ENCODE results near the gene HMGCS2.

HMGCS2 gene

DNA sequence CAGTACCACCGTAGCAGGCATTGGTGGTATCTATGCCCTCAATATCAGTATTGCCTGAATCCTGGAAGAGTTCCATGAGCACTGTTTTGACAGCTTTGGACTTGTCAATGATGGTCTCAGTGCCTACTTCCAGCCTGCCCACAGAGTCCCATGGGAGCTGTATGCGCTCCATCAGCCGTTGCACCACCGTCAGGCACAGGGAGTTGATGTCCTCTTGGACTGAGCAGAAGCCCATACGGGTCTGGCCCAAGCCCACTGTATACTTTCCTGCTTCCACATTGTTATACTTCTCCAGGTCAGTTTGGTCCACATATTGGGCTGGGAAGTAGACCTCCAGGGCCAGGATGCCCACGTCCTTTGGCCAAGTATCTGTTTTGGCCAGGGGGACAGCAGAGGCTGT is 4.5 kb downstream of the HMGCS2 start:
- H3K4me1 ChIP-seq (ENCODE audit: insufficient read depth, low read length), result no peaks in the 10 kb centered on the region
- DNase-seq, result no peak
- H3K4me3 ChIP-seq (ENCODE audit: low read depth in 1 of 2, low read length in 2 of 2), result no peak overlapping the region
- no peak overlapping the region for H3K27ac ChIP-seq (ENCODE audit: low read length)
- H3K9me3 ChIP-seq (ENCODE audit: insufficient read depth, low read length, severe bottlenecking), result no peaks in the 10 kb centered on the region
- ATAC-seq (ENCODE audit: insufficient read depth, low read depth), result no peak
- H3K79me2 ChIP-seq (ENCODE audit: insufficient read depth, low read length), result no peaks in the 10 kb centered on the region
- H4K20me1 ChIP-seq (ENCODE audit: insufficient read depth, low read length), result no peaks in the 10 kb centered on the region
- no peak overlapping the region for H2AFZ ChIP-seq (ENCODE audit: low read depth, low read length)
- no peak overlapping the region for H3K4me2 ChIP-seq (ENCODE audit: insufficient read depth, low read length)
- TF ChIP-seq, protein P1, sequence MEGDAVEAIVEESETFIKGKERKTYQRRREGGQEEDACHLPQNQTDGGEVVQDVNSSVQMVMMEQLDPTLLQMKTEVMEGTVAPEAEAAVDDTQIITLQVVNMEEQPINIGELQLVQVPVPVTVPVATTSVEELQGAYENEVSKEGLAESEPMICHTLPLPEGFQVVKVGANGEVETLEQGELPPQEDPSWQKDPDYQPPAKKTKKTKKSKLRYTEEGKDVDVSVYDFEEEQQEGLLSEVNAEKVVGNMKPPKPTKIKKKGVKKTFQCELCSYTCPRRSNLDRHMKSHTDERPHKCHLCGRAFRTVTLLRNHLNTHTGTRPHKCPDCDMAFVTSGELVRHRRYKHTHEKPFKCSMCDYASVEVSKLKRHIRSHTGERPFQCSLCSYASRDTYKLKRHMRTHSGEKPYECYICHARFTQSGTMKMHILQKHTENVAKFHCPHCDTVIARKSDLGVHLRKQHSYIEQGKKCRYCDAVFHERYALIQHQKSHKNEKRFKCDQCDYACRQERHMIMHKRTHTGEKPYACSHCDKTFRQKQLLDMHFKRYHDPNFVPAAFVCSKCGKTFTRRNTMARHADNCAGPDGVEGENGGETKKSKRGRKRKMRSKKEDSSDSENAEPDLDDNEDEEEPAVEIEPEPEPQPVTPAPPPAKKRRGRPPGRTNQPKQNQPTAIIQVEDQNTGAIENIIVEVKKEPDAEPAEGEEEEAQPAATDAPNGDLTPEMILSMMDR (IDR thresholded peaks at IDR 0.05; ENCODE audit: borderline replicate concordance, extremely low read depth, low read length, poor library complexity, severe bottlenecking), result no peak
- TF ChIP-seq EZH2 (IDR thresholded peaks at IDR 0.05; ENCODE audit: borderline replicate concordance, low read depth, low read length, severe bottlenecking), result no peak
- no peak overlapping the region for H3K9ac ChIP-seq (ENCODE audit: low read depth, low read length)
- H3K27me3 ChIP-seq (ENCODE audit: insufficient read depth, low read length, poor library complexity), result peaks cover 23% of the 10 kb centered on the region
- H3K36me3 ChIP-seq (ENCODE audit: insufficient read depth, low read length), result no peaks in the 10 kb centered on the region

DNA sequence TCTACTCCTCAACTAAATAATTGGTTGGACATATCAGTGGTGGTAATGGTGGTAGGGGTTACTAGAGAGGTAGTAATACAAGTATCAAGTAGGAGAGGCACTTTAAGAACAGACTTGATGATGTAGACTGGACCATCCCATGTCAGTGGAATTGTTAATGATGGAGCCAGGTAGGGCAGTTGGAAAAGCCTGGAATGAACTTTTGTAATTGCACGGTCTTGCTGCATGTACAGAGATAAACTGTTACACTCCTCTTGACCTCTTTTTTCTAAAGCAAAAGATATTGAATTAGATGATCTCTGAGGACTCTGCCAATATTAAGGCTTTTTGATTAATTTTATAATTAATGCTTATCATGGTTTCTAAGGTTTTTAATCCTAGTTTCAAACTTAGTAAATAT is 5.8 kb downstream of the HMGCS2 start:
- H3K79me2 ChIP-seq (ENCODE audit: insufficient read depth, low read length), result no peaks in the 10 kb centered on the region
- TF ChIP-seq, protein P1 (IDR thresholded peaks at IDR 0.05; ENCODE audit: borderline replicate concordance, extremely low read depth, low read length, poor library complexity, severe bottlenecking), result no peak
- no peak for TF ChIP-seq EZH2 (IDR thresholded peaks at IDR 0.05; ENCODE audit: borderline replicate concordance, low read depth, low read length, severe bottlenecking)
- H3K4me2 ChIP-seq (ENCODE audit: insufficient read depth, low read length), result no peak overlapping the region
- H3K4me1 ChIP-seq (ENCODE audit: insufficient read depth, low read length), result no peaks in the 10 kb centered on the region
- no peak overlapping the region for H3K27ac ChIP-seq (ENCODE audit: low read length)
- H4K20me1 ChIP-seq (ENCODE audit: insufficient read depth, low read length), result no peaks in the 10 kb centered on the region
- no peaks in the 10 kb centered on the region for H3K36me3 ChIP-seq (ENCODE audit: insufficient read depth, low read length)
- ATAC-seq (ENCODE audit: insufficient read depth, low read depth), result no peak
- H3K9ac ChIP-seq (ENCODE audit: low read depth, low read length), result no peak overlapping the region
- DNase-seq, result no peak
- no peaks in the 10 kb centered on the region for H3K9me3 ChIP-seq (ENCODE audit: insufficient read depth, low read length, severe bottlenecking)
- H3K4me3 ChIP-seq (ENCODE audit: low read depth in 1 of 2, low read length in 2 of 2), result no peak overlapping the region
- peaks cover 15% of the 10 kb centered on the region for H3K27me3 ChIP-seq (ENCODE audit: insufficient read depth, low read length, poor library complexity)
- H2AFZ ChIP-seq (ENCODE audit: low read depth, low read length), result no peak overlapping the region

DNA sequence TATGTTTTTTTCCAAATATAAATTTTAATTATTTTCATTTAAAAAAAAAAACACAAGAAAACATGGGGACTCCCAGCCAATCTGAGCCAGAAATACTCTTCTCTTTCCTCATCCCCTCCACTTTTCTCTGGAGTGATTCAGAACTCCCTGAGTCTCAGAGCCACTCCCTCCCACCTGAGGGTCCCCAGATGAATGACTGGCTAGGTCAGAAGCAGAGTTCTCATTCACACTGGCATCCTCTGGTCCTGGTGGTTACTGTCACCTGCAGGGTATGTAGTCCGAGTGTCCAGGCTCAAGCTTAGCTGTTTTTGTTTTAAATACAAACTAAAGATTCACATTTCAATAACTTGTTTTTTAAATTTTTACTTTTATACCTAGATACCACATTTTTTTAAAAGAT is 6.3 kb downstream of the HMGCS2 start:
- no peak overlapping the region for H3K27ac ChIP-seq (ENCODE audit: low read length)
- no peak overlapping the region for H3K4me3 ChIP-seq (ENCODE audit: low read depth in 1 of 2, low read length in 2 of 2)
- H3K9ac ChIP-seq (ENCODE audit: low read depth, low read length), result no peak overlapping the region
- no peaks in the 10 kb centered on the region for H4K20me1 ChIP-seq (ENCODE audit: insufficient read depth, low read length)
- peaks cover 12% of the 10 kb centered on the region for H3K27me3 ChIP-seq (ENCODE audit: insufficient read depth, low read length, poor library complexity)
- DNase-seq, result no peak
- no peak overlapping the region for H2AFZ ChIP-seq (ENCODE audit: low read depth, low read length)
- no peak for ATAC-seq (ENCODE audit: insufficient read depth, low read depth)
- H3K36me3 ChIP-seq (ENCODE audit: insufficient read depth, low read length), result no peaks in the 10 kb centered on the region
- TF ChIP-seq, protein P1 (IDR thresholded peaks at IDR 0.05; ENCODE audit: borderline replicate concordance, extremely low read depth, low read length, poor library complexity, severe bottlenecking), result no peak
- no peak for TF ChIP-seq EZH2 (IDR thresholded peaks at IDR 0.05; ENCODE audit: borderline replicate concordance, low read depth, low read length, severe bottlenecking)
- no peaks in the 10 kb centered on the region for H3K79me2 ChIP-seq (ENCODE audit: insufficient read depth, low read length)
- no peaks in the 10 kb centered on the region for H3K9me3 ChIP-seq (ENCODE audit: insufficient read depth, low read length, severe bottlenecking)
- H3K4me1 ChIP-seq (ENCODE audit: insufficient read depth, low read length), result no peaks in the 10 kb centered on the region
- H3K4me2 ChIP-seq (ENCODE audit: insufficient read depth, low read length), result no peak overlapping the region

DNA sequence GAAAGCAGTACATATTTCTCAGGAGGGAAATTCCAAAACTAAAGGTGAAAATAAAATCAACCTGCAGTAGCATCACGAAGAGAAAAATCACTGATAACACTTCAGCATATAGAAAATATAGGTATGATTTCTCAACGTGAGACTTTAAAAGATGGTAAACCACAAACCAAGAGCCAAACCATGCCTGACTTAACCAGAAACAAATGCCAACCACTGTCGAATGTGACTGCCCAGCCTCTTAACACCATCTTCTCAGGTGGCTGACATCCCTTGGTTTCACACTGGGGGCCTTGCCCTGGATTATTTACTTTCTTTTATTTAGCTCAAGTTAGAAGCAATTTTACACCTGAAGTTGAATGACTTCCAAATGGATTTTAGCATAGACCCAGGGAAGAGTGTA is 10.1 kb downstream of the HMGCS2 start:
- Histone ChIP-seq H3K79me2 (ENCODE audit: insufficient read depth, low read length) (no peaks in the 10 kb centered on the region), H3K4me2 (ENCODE audit: insufficient read depth, low read length) (no peak overlapping the region), H3K36me3 (ENCODE audit: insufficient read depth, low read length) (no peaks in the 10 kb centered on the region), H3K27ac (ENCODE audit: low read length) (no peak overlapping the region), H3K4me1 (ENCODE audit: insufficient read depth, low read length) (no peaks in the 10 kb centered on the region), H3K4me3 (ENCODE audit: low read depth in 1 of 2, low read length in 2 of 2) (no peak overlapping the region), H3K27me3 (ENCODE audit: insufficient read depth, low read length, poor library complexity) (no peaks in the 10 kb centered on the region), H3K9me3 (ENCODE audit: insufficient read depth, low read length, severe bottlenecking) (no peaks in the 10 kb centered on the region), H4K20me1 (ENCODE audit: insufficient read depth, low read length) (no peaks in the 10 kb centered on the region), H3K9ac (ENCODE audit: low read depth, low read length) (no peak overlapping the region), H2AFZ (ENCODE audit: low read depth, low read length) (no peak overlapping the region)
- DNase-seq, result no peak
- ATAC-seq (ENCODE audit: insufficient read depth, low read depth), result peak; percentile 52; the same call in 1 of the 3 replicates
- TF ChIP-seq, protein P1 (IDR thresholded peaks at IDR 0.05; ENCODE audit: borderline replicate concordance, extremely low read depth, low read length, poor library complexity, severe bottlenecking), result no peak
- TF ChIP-seq EZH2 (IDR thresholded peaks at IDR 0.05; ENCODE audit: borderline replicate concordance, low read depth, low read length, severe bottlenecking), result no peak
